NCI-H524 treated with DMSO at 0.1 percent for 48 hours (cell line): ENCODE results near the gene MOK.

Experiments
- DNase-seq: peaks from one replicate; lab custom pipeline; 2025; lab: John Stamatoyannopoulos, UW

Gene MOK

DNA sequence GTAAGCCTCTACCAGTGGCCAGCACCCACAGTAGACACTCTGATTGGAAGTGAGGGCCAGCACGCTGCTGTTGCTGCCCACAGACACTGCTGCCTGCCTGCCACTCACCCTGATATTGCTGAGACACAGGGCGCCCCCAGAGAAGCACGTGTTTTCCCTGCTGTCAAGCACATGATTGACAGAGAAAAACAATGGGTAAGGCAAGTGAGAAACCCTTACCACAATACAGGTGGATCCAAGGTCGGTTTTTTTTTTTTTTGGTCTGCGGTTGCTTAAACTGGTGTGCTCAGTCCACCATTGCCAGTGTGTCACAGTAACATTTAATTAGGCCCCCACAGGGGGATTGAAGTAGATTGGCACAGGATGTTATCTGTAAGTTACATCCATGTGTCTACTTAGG lies 99.4 kb downstream of the MOK start:
- no peak for DNase-seq

DNA sequence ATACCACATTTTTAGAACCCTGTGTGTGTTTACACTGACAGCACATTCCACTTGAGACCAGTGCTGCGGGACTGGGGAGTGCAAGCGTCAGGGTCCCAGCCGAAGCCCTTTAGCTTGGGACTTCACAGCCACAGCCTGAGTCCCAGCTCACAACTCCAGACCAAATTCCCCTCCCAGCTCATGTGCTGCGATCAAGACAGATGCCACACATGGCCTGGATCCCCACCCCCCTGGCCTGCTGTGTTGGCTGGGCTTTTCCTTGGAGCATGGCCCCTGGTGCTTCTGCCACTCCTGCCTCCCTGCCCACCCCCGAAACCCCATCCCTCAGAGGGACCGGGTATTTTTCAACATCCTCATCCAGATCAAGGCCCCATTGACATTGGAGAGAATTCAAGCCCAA lies 101.6 kb downstream of the MOK start:
- DNase-seq, result no peak

DNA sequence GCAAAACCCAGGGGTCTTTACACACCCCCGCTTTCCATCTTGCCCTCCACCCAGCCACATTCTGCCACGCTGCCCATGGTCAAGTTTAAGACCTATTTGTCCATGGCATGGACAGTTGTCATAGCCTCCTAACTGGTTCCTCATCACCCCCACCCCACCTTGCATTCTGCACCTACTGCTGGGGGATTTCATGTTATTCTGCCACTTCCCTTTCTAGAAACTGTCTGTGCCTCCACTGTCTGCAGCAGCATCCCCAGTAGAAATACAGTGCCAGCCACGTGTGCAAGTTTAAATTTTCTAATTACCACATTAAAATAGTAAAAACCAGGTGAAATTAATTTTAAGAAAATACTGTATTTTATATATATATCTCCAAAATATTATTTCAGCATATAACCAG lies 102.0 kb downstream of the MOK start:
- DNase-seq, result no peak

DNA sequence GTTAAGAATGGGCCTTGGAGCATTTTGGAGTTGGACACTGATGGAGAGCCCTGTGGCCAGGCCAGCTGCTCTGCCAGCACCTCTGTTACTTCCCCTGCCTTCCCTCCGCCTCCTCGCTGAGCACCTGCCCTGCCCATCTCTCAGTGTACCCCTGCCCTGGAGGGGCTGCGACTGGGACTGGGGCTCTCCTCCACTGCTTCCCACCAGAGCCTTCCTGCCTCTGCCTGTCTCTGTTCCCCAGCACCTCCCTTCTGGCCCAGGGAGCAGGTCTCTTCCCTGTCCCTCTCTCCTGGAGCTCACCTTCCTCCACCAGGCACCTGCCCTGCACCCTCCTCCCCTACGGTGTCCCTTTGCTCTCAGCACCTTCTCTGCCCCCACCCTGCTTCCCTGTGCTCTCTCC lies 103.2 kb downstream of the MOK start:
- DNase-seq, result no peak

DNA sequence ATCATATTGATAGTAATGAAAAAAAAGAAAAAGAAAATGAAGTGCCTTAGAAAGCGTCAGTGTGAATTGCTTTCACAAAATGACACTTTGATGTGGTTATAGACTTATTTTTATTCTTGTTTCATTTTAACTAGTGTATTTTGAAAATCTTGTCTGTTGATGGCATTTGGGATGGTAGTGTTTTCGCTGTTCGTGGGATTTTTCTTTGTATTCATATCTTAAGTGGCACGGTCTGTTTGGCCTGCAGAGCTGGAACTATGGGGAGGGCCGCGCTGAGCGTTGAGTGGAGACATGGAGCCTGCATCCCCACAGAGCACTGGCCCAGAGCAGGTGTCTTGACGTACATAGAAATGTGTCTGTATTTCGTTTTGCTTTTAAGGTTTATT lies 103.6 kb downstream of the MOK start:
- DNase-seq, result no peak

DNA sequence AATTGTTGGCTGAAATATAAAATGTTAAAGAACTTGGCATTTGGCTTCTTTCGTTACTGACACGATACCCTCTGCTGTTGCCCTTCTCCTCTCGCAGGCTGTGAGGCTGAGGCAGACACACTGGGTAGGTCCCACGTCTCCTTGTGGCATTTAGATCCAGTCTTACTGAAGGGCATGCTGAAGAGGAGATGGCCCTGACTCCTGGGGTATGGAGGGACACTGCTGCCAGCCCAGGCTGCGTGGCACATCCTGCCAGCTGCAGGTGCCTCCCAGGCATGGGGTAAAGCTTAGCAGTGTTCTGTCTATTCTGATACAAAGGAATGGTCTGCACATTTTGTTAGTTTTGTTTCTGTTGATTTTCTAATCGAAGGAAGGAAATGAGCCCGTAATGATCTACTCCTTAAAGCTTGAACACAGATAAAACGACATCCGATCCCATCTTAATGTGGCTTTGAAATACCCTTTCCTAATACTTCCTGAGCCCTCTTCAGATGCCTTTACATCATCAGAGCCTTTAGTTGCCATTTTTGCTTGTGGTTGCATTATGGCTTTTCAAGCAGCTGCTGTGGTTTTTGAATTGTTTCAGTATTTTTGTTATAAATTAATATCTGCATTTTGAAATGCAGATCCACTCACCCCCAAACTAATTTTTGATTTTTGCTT lies 104.1 kb downstream of the MOK start:
- no peak for DNase-seq

DNA sequence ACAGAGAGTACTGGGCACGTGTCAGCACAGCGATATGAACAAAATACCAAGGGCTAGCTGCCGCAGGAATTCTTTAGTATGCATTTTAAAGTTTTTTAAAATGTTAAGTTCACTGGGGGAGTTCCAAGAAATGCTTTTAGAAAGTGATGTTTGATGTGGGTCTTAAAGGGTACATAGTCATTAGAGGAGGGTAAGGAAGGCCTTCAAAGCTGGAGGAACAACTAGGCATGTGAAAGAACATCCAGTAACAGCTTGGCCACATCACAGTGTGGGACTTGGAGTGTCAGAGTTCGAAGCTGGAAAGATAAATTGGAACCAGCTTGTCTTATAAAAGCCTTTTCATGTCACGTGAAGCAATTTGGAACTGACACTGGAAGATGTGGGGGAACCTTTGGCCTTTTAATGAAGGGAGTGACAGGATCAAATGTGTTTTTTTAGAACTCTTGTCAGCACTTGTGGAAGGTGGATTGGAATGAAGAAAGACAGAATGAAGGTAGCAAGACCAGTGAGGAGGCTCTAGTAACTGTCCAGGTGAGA lies 107.6 kb downstream of the MOK start:
- no peak for DNase-seq

DNA sequence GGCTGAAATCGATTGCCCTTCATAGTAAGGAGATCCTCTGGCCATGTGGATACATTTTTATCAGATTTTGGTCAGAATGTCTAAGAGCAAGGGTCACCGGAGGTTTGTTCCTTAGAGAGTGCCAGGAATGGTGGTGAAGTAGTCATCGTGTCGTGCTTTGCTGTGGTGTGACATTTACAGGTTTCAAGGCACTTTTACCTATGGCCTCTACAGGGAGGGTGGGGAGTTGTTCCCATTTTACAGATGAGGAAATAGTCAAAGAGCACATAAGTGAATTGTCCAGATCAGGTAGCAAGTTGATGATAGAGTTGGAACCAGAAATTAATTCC lies 108.1 kb downstream of the MOK start:
- DNase-seq, result no peak

DNA sequence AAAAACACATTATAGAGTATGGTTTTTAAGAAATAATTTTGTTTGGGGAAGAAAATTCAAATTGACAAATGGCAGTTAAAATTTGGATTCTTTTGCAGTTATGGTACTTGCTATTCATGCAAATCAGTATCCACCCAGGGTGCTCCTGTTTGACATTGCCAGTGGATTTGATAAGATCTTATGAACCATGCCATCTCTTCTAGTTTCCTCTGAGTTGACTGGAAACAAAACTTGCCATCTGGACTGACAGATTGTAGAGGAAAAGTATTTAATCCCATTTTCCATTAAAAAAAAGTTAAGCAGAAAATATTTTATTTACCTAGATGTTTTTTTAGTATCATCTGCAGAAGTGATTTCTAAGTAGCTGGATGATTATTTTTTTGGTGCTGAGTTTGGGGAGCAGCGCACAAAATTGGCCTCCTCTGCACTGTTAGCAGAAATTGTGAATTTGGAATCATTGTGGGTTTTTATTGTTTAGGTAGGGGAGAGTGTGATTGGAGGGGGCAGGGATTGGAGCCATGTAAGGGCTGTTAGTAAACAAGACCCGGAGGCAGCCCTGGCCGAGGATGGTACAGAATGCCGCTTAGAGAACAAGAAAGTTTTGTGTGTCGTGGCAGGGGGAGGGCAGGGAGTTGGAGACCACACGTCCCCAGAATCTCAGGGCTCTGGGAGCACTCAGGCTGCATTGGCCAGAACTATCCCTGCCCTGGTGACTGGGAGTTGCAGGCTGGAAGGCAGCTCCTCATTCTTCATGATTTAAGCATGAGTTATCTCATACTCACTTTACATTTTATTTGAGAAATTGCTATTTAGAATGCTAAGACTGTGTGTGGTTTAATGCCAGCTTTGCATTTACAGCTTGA lies 108.7 kb downstream of the MOK start:
- DNase-seq, result peak; percentile 61

DNA sequence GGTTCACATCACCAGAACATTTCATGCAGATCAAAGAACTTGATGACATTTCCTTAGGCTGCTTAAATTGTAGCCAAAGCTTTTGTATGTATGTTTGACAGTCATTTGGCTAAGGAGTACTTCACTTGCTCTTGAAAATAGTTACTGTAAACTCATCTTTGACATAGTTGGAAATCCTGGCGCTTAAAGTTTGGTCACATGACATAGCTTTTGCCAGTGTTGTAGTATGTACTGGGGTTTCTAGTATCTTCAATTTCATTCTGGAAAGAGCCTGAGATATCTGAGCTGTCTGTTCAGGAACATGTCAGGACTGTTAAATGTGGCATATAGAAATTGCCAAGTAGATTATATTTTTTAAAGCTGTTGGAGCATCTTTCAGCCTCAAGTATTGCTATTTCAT lies 109.5 kb downstream of the MOK start:
- no peak for DNase-seq

DNA sequence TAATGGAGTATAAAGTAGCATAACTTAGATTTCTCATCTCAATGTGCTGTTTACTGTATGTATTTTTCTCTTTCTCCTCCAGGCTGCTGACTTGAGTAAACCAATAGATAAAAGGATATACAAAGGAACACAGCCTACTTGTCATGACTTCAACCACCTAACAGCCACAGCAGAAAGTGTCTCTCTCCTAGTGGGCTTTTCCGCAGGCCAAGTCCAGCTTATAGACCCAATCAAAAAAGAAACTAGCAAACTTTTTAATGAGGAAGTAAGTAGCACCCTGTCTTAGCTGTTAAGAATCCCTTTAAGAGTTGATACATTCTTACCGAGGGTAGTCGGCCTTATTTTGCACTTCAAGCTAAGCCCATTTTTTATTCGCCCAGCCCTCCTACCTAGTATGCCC lies 110.1 kb downstream of the MOK start:
- no peak for DNase-seq

DNA sequence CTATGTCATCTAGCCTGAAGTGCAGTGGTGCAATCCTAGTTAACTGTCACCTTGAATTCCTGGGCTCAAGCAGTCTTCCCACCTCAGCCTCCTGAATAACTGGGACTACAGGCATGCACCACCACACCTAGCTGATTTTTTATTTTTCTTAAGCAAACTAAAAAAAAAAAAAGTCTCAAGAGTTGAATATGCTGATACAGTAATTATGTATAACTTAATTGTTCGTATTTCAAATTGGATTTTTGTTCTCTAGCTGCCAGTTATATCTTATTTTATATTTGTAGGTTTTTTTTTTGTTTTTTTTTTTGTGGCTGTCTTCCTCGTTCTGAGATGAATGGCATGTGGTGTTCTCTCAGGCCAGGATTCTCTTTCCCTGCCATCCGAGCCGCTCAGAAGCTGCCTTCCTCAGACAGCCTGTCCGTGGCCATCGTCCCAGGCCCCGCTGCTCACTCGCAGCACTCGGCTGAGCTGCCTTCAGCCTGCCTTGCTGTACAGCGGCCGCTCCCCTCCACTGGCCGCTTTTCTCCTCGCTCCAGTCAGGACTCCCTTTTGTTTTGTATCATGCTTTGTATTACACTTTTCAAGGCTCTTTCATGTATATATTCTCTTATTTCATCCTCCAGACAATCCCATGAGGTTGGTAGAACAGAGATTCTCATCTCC lies 112.0 kb downstream of the MOK start:
- DNase-seq, result no peak

DNA sequence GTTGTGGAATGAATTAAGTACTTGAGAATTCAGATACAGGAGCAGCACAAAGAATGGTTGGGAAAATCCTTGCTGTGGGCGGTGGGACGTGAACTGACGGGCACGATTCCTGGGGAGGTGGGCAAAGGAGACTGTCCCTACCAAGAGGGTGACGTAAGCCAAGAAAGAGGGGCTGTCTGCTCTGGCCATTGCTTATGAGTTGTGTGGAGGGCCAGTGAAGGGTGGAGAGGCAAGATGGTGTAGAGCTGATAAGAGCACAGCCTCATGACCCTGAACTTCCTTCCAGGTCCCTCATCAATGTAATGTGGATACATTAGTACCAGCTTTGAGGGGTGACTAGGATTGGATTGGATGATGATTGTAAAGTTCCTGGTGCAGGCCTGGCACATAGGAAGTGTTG lies 115.1 kb downstream of the MOK start:
- no peak for DNase-seq

DNA sequence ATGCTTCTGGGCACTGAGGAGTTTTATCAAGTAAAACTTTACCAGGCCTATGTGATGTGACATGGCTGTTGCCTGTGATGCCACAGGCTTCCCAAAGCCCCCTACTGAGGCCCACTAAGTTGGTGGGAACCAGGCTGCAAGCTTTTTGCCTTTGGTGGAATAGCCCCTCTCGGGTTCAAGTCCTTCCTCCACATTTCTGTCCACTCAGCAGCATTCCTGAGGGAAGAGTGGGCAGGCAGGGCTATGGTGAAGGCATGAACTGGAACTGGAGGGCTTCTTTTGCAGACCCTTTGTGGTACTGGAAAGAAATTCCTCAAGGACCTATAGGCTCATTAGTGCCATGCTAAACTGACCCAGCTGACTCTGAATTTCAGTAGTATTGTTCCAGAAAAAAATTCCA lies 116.8 kb downstream of the MOK start:
- DNase-seq, result no peak

DNA sequence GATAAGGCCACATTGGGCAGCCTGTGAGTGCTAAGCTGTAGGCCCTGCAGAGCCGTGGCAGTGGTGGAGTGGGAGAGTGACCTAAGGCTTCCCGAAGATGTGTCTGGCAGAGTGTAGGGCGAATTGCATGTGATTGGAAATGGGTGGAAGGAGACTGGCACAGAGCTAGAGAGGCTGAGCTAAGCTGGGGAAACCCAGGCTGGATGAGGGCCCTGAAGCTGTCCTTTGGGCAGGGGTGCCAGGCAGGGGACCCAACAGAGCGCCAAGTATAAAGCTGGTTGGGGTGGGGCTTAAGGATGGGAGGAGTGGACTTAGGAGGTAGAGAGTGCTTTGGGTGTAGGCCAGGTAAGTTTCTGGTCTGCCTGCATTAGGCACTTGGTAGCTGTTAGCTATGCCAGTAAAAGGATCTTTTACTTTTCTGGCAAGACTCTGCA lies 117.4 kb downstream of the MOK start:
- DNase-seq, result no peak

DNA sequence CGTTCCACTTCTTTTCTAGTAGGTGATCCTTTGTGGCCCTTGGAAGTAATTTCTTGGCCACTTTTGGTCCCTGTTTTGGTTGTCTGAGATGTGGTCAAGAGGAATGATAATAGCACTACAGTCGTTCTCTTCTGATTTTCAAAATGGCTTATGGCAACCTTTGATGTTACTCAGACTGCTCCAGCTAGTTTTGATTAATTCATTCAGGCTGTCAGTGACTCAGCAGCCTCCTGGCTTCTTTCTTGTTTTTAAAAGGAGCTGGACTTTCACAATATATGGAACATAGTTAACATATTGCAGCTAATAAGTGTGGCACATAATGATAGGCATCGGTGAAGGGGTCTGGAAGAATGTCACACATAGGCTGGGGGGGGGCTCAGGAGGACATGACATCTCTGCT lies 117.9 kb downstream of the MOK start:
- no peak for DNase-seq

DNA sequence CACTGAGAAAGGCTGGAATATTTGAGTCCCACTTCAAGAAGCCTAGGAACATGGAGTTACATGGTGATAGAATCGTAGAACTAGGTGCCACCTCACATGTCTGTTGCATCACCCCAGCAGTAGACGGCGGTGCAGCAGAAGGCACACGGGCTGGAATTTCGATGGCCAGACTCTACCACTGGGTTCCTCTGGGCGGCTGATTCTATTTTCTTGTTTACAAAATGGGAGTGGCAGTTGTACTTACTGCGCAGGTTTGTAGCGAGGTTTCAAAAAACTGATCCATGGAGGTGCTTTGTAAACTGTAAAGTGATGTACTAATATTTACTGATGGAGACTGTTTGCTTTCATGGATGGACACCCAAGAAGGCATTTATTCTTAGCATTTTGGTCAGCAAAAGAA lies 119.6 kb downstream of the MOK start:
- no peak for DNase-seq

DNA sequence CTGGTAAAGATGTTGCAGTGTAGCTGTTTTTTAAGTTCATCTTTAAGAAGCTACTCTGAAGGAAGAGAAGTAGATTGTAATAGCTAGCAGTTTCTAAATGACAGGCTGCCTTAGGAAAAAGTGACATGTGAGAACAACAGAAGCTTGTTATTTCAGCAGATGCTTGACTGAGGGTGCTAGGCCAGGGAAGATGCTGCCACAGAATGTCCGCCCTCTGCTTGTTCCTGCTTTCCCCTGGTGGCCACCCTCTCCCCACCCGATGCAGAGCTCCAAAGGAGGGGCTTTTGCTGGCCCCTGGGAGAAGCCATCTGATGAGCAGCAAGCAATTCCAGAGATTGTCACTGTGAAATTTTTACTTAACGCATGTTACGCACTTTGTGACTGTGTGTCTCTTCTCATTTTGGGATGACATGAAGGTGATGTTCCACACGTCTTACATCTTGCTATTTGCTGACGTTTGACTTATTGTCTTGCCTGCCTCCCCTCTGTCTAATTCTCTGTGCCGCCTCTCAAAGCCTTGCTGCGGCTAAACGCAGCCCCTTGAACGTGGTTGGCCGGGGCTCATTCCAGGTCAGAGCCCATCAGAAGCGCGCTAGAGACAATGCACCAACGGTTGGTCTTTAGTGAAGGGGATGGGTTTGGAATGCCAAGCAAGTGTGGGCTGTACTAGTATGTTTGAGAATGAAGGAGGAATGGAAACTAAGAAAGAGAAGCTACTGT lies 120.5 kb downstream of the MOK start:
- DNase-seq, result no peak

DNA sequence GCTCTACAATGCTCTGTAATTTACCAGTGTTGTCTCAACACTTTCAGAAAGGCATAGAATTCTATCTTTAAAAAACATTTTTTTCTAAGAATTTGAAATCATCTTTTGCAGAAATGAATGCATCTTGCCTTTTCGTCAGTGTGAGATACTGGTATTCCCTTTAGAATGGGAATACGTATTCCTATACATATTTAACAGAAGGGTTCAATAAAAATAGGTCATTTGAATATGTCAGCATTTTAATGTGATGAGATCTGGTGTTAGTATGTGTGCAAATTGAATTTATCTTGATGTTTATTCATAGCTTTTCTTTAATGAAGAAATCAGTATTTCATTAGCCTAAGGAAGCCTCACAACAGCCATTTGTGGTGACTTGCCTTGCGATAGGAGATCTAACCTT lies 121.1 kb downstream of the MOK start:
- no peak for DNase-seq

DNA sequence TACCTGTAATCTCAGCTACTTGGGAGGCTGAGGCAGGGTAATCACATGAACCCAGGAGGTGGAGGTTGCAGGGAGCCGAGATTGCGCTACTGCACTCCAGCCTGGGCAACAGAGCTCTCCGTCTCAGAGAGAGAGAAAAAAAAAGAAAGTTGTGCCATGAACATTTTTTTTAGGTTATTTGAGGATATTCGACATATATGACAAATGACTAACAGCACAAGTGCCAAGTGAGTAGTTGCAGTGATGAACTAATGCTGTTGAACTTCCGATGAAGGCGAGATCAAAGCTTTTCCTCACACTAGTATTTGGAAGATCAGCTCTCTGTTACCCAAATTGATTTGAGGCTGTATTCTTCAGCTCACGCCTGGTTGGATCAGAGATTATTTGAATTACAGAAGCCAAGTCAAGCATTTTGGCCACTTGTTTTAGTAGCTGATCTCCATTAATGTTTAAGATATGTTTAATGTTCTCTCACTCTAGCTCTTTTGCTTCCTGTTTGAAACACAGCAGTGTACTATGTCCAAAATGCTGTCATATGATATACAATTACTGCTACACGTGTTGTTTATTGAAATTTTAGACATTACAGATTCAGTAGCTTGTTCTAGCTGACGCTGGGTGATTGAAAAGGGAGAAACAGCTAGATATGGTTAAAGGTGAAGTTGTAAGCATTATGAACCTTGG lies 121.9 kb downstream of the MOK start:
- DNase-seq, result no peak

DNA sequence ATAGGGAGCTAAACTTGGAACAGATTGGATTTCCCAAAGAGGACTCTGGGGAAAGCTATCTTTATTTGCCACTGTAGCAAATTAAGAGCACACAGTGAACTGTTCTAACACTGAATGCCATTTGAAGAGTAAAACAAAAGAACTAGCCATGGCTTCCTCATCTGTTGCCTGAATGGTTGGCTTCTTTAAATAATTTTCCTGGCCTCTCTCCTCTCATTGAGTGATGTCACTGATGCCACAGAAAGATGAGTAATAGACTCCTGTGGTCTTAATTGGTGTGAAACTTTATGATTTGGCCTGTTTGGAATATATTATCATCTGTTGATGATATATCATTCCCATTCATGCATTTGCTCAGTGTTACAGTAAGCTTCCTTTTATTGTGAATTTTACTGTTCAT lies 122.8 kb downstream of the MOK start:
- DNase-seq, result no peak

DNA sequence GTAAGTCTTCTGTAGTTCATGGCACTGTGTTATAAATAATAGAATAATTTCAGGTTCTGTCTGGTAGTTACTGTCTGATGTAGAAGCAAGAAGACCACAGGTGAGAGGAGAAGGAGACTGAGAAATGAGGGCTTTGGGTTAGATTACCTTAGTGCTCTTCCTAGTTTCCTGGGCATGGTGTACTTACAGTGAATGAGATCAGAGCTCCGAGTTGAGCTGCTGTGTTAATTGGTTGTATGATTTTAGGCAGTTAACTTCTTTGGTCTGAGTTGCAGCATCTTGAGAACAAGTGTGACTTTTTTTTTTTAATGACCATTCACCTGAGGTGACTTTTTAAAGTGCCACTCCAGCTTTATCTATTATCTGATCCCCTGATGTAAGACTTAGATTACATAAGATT lies 123.8 kb downstream of the MOK start:
- DNase-seq, result no peak
